ENCODE measurements around the gene LDLRAD3.

GRCh38 chr11:35932681-35933319, 11.1 kb upstream of the LDLRAD3 start:
- TF ChIP-seq PATZ1 (CRISPR knock-in tag; IDR thresholded peaks at IDR 0.05; ENCODE audit: borderline replicate concordance) (no peak), ZC3H10 (CRISPR knock-in tag; IDR thresholded peaks at IDR 0.05) (no peak), GLIS3 (CRISPR knock-in tag; IDR thresholded peaks at IDR 0.05) (no peak), RARB (CRISPR knock-in tag; IDR thresholded peaks at IDR 0.05) (no peak), ZFP3 (CRISPR knock-in tag; IDR thresholded peaks at IDR 0.05) (no peak), ISL1 (CRISPR knock-in tag; IDR thresholded peaks at IDR 0.05) (peak; percentile 22; the same call in 1 of the 2 replicates), CSDC2 (CRISPR knock-in tag; IDR thresholded peaks at IDR 0.05) (no peak)

Measured in SK-N-SH treated with all-trans-retinoic acid at 6 μM for 48 hours (cell line).